DND-41 (cell line): ENCODE data around the gene GREB1.

Experiments
- EZH2 ChIP-seq: IDR thresholded peaks from 3 replicates; pipeline ENCODE4 v1.6.1; 2012; ENCODE audit warnings: borderline replicate concordance, low read depth, mild to moderate bottlenecking, moderate library complexity, low read length, inconsistent platforms; ENCODE audit not compliant: severe bottlenecking
- TF ChIP-seq, protein P1 (sequence below): IDR thresholded peaks from 2 replicates; pipeline ENCODE4 v1.5.1; 2012; ENCODE audit warnings: borderline replicate concordance, low read length, moderate library complexity, mild to moderate bottlenecking; ENCODE audit not compliant: poor library complexity, severe bottlenecking; ENCODE audit errors: extremely low read depth

DNA sequence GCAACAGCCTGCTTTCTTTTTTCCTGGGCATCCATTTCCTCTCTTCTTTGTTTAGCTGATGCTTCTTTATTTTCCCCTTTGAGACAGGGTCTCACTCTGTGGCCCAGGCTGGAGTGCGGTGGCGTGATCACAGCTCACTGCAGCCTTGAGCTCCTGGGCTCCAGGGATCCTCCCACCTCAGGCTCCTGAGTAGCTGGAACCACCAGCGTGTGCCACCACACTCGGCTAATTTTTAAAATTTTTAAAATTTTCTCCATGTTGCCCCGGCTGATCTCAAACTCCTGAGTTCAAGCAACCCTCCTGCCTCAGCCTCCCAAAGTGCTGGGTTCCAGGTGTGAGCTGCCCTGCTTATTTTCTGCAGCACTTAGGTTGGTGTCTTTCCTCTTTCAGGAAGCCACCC lies 77.4 kb downstream of the GREB1 start:
- TF ChIP-seq, protein P1, sequence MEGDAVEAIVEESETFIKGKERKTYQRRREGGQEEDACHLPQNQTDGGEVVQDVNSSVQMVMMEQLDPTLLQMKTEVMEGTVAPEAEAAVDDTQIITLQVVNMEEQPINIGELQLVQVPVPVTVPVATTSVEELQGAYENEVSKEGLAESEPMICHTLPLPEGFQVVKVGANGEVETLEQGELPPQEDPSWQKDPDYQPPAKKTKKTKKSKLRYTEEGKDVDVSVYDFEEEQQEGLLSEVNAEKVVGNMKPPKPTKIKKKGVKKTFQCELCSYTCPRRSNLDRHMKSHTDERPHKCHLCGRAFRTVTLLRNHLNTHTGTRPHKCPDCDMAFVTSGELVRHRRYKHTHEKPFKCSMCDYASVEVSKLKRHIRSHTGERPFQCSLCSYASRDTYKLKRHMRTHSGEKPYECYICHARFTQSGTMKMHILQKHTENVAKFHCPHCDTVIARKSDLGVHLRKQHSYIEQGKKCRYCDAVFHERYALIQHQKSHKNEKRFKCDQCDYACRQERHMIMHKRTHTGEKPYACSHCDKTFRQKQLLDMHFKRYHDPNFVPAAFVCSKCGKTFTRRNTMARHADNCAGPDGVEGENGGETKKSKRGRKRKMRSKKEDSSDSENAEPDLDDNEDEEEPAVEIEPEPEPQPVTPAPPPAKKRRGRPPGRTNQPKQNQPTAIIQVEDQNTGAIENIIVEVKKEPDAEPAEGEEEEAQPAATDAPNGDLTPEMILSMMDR, result no peak
- TF ChIP-seq EZH2, result no peak
